HepG2 (cell line): ENCODE results near the gene ALKBH2. TPM values are rescaled to one million over a fixed set of nuclear protein-coding genes. Genes with fewer than 3 reads are reported as not detected.

Experiments used
- BRCA1 ChIP-seq: sonication (generic); formaldehyde crosslinking; IDR thresholded peaks from 2 replicates; pipeline ENCODE4 v1.4.0; 2020; ENCODE audit warnings: missing genetic modification reagents
- CEBPG ChIP-seq: IDR thresholded peaks from 2 replicates; pipeline ENCODE4 v1.6.1; 2016
- GATAD1 ChIP-seq: IDR thresholded peaks from 2 replicates; pipeline ENCODE4 v1.6.1; 2016; ENCODE audit warnings: missing genetic modification reagents, missing compliant biosample characterization
- REL ChIP-seq: sonication (generic); formaldehyde crosslinking; conservative IDR thresholded peaks from 2 replicates; pipeline ENCODE4 v1.8.0; 2022; ENCODE audit warnings: mild to moderate bottlenecking, missing genetic modification reagents, moderate library complexity
- TMF1 ChIP-seq: sonication (generic); formaldehyde crosslinking; IDR thresholded peaks from 2 replicates; pipeline ENCODE4 v1.8.1; 2022; ENCODE audit warnings: low read depth, missing genetic modification reagents
- XBP1 ChIP-seq: sonication (generic); formaldehyde crosslinking; IDR thresholded peaks from 2 replicates; pipeline ENCODE4 v1.5.0; 2020; ENCODE audit warnings: missing genetic modification reagents
- ZFP36 ChIP-seq: fragments of 150-350 bp; IDR thresholded peaks from 2 replicates; pipeline ENCODE4 v1.6.1; 2018; ENCODE audit warnings: borderline replicate concordance, low read length, low read depth; ENCODE audit not compliant: partially characterized antibody
- ZFP36L1 ChIP-seq: sonication (generic); formaldehyde crosslinking; IDR thresholded peaks from 2 replicates; pipeline ENCODE4 v1.8.0; 2022; ENCODE audit warnings: mild to moderate bottlenecking, missing genetic modification reagents, moderate library complexity
- ZNF207 ChIP-seq: fragments of 450-650 bp; IDR thresholded peaks from 2 replicates; pipeline ENCODE4 v1.6.1; 2016; ENCODE audit warnings: antibody characterized with exemption, borderline replicate concordance
- ZNF264 ChIP-seq: sonication (generic); formaldehyde crosslinking; IDR thresholded peaks from 2 replicates; pipeline ENCODE4 v1.4.0; 2020; ENCODE audit warnings: missing genetic modification reagents
- ZNF34 ChIP-seq: sonication (generic); formaldehyde crosslinking; IDR thresholded peaks from 2 replicates; pipeline ENCODE4 v1.4.0; 2020; ENCODE audit warnings: mild to moderate bottlenecking, missing genetic modification reagents, borderline replicate concordance
- ZNF343 ChIP-seq: sonication (generic); formaldehyde crosslinking; IDR thresholded peaks from 2 replicates; pipeline ENCODE4 v1.4.0; 2020; ENCODE audit warnings: mild to moderate bottlenecking, missing genetic modification reagents
- ZNF501 ChIP-seq: sonication (generic); formaldehyde crosslinking; IDR thresholded peaks from 2 replicates; pipeline ENCODE4 v1.5.1; 2020; ENCODE audit warnings: mild to moderate bottlenecking, moderate library complexity, missing genetic modification reagents
- ZNF556 ChIP-seq: sonication (generic); formaldehyde crosslinking; IDR thresholded peaks from 2 replicates; pipeline ENCODE4 v1.4.0; 2020; ENCODE audit warnings: mild to moderate bottlenecking, missing genetic modification reagents, borderline replicate concordance
- ZNF749 ChIP-seq: sonication (generic); formaldehyde crosslinking; IDR thresholded peaks from 2 replicates; pipeline ENCODE4 v1.8.0; 2022; ENCODE audit warnings: mild to moderate bottlenecking, missing genetic modification reagents, moderate library complexity, borderline replicate concordance
- ZSCAN22 ChIP-seq: sonication (generic); formaldehyde crosslinking; IDR thresholded peaks from 2 replicates; pipeline ENCODE4 v1.4.0; 2020; ENCODE audit warnings: mild to moderate bottlenecking, missing genetic modification reagents
- polyA plus RNA-seq, 8 experiments: library from polyadenylated mRNA; depleted of rRNA in 3 of 8; stranded (reverse) in 7 of 8; unstranded in 1 of 8; fragments of >200 nt; fragmentation: Illumina TruSeq in 4 of 8; extraction: Trizol in 4 of 8; gene quantifications; 2 replicates each; pipeline versions ENCODE4 v1.2.1 to v1.2.3, GENCODE V29; 2011 to 2016; ENCODE audit warnings: low read depth in 4 of 8, missing spikeins in 1 of 8, mixed read lengths in 1 of 8; ENCODE audit not compliant: insufficient read depth in 1 of 8
- total RNA-seq, 5 experiments: library from RNA; depleted of rRNA; stranded (reverse); fragments of >200 nt; fragmentation: Illumina TruSeq; extraction: Trizol; gene quantifications; 2 replicates each; pipeline ENCODE4 v1.2.3, GENCODE V29; 2016; ENCODE audit warnings: low read depth in 1 of 5
- TF ChIP-seq, protein P1 (sequence below): fragments of 450-650 bp; IDR thresholded peaks from 2 replicates; pipeline ENCODE4 v1.6.1; 2017
- TF ChIP-seq, protein P2 (sequence below): sonication (generic); formaldehyde crosslinking; IDR thresholded peaks from 2 replicates; pipeline ENCODE4 v1.4.0; 2020; ENCODE audit warnings: missing genetic modification reagents, low read depth, mild to moderate bottlenecking, borderline replicate concordance
- TF ChIP-seq, protein P3 (sequence below): sonication (generic); formaldehyde crosslinking; conservative IDR thresholded peaks from 2 replicates; pipeline ENCODE4 v1.8.0; 2022; ENCODE audit warnings: mild to moderate bottlenecking, moderate library complexity, missing genetic modification reagents
- TF ChIP-seq, protein P4 (sequence below), 2 experiments: sonication (generic) in 1 of 2; formaldehyde crosslinking in 1 of 2; IDR thresholded peaks; 2 replicates each; pipeline versions ENCODE4 v1.5.1 to v1.6.1; 2011 to 2020; ENCODE audit warnings: borderline replicate concordance in 1 of 2, low read depth in 1 of 2, low read length in 1 of 2, mild to moderate bottlenecking in 1 of 2, missing genetic modification reagents in 1 of 2, moderate library complexity in 1 of 2

ALKBH2 gene
- total and polyA plus RNA-seq, 2 of the 13 experiments (the other 11 are each of a cell fraction or from before 2014, with no cell fraction given) = 21.0 to 40.5 TPM

DNA sequence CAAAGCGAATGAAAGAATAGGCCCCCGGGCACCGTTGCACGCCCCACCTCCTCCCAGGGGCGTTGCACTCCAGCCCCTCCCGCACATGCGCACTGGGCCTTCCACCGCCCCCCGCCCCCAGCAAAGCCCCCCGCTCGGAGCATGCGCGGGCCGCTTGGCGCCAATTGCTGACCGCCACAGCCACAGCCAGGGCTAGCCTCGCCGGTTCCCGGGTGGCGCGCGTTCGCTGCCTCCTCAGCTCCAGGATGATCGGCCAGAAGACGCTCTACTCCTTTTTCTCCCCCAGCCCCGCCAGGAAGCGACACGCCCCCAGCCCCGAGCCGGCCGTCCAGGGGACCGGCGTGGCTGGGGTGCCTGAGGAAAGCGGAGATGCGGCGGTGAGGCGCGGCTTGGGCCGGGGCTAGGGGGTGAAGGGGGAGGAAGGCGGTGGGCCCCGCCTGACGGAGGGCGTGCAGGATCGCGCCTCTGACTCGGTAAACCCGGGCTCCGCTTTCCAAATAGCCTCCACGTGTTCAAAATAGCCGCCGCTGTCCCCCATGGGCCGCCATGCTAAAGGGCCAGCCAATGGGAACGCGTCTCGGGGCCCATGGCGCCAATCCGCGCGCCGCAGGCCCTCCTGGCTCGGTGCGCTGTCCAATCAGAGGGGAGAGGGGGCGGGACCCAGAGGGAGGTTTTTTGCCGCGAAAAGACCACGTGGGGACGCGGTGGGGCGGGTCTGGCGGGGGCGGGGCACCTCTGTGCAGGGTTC lies 4.3 kb upstream of the ALKBH2 start, which contains the start of gene UNG (continued):
- peak; percentile 66 for TF ChIP-seq GATAD1 (CRISPR knock-in tag)
- TF ChIP-seq ZSCAN22 (CRISPR knock-in tag) = no peak
- 0 out of 2 replicates have a peak, but pooled peaks have one; percentile 69 for TF ChIP-seq ZNF343
- TF ChIP-seq ZNF749 = peak; percentile 37; the same call in 1 of the 2 replicates
- no peak for TF ChIP-seq ZNF34 (CRISPR knock-in tag)
- TF ChIP-seq TMF1 (CRISPR knock-in tag) = peak; percentile 94
- TF ChIP-seq ZFP36 = no peak
- TF ChIP-seq, protein P1, sequence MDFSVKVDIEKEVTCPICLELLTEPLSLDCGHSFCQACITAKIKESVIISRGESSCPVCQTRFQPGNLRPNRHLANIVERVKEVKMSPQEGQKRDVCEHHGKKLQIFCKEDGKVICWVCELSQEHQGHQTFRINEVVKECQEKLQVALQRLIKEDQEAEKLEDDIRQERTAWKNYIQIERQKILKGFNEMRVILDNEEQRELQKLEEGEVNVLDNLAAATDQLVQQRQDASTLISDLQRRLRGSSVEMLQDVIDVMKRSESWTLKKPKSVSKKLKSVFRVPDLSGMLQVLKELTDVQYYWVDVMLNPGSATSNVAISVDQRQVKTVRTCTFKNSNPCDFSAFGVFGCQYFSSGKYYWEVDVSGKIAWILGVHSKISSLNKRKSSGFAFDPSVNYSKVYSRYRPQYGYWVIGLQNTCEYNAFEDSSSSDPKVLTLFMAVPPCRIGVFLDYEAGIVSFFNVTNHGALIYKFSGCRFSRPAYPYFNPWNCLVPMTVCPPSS = no peak
- TF ChIP-seq, protein P2, sequence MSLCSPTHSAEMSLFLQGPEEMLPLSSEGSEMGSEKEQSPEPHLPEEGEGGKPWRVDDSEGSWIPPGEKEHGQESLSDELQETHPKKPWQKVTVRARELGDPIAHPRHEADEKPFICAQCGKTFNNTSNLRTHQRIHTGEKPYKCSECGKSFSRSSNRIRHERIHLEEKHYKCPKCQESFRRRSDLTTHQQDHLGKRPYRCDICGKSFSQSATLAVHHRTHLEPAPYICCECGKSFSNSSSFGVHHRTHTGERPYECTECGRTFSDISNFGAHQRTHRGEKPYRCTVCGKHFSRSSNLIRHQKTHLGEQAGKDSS (CRISPR knock-in tag) = 0 out of 2 replicates have a peak, but pooled peaks have one; percentile 40
- TF ChIP-seq ZNF556 (CRISPR knock-in tag) = no peak
- TF ChIP-seq, protein P3, sequence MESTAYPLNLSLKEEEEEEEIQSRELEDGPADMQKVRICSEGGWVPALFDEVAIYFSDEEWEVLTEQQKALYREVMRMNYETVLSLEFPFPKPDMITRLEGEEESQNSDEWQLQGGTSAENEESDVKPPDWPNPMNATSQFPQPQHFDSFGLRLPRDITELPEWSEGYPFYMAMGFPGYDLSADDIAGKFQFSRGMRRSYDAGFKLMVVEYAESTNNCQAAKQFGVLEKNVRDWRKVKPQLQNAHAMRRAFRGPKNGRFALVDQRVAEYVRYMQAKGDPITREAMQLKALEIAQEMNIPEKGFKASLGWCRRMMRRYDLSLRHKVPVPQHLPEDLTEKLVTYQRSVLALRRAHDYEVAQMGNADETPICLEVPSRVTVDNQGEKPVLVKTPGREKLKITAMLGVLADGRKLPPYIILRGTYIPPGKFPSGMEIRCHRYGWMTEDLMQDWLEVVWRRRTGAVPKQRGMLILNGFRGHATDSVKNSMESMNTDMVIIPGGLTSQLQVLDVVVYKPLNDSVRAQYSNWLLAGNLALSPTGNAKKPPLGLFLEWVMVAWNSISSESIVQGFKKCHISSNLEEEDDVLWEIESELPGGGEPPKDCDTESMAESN = peak; percentile 45; the same call in 1 of the 2 replicates
- peak; percentile 79 for TF ChIP-seq ZNF501
- TF ChIP-seq XBP1 = no peak
- no peak for TF ChIP-seq BRCA1 (CRISPR knock-in tag)
- TF ChIP-seq CEBPG (CRISPR knock-in tag) = no peak
- TF ChIP-seq, protein P4, sequence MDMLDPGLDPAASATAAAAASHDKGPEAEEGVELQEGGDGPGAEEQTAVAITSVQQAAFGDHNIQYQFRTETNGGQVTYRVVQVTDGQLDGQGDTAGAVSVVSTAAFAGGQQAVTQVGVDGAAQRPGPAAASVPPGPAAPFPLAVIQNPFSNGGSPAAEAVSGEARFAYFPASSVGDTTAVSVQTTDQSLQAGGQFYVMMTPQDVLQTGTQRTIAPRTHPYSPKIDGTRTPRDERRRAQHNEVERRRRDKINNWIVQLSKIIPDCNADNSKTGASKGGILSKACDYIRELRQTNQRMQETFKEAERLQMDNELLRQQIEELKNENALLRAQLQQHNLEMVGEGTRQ (IDR thresholded peaks at IDR 0.05; ENCODE audit: low read depth, low read length) = peak; percentile 24; the same call in 1 of the 2 replicates
- TF ChIP-seq, protein P4 (CRISPR knock-in tag; IDR thresholded peaks at IDR 0.05; ENCODE audit: borderline replicate concordance) = peak; percentile 65; the same call in 1 of the 2 replicates
- TF ChIP-seq ZNF207 = no peak
- TF ChIP-seq ZNF264 (CRISPR knock-in tag) = no peak
- TF ChIP-seq REL = 0 out of 2 replicates have a peak, but pooled peaks have one; percentile 66
- TF ChIP-seq ZFP36L1 (CRISPR knock-in tag) = peak; percentile 93
